Epithelial cell of proximal tubule (primary cell): ENCODE data around the gene A2ML1. TPM values are rescaled to one million over a fixed set of nuclear protein-coding genes. Genes with fewer than 3 reads are reported as not detected.

Source experiments
- DNase-seq: peaks from one replicate; pipeline ENCODE4 v3.0.0-alpha.2; 2011; ENCODE audit warnings: low read depth
- H3K4me3 ChIP-seq: 2 replicates; pipeline ENCODE4 v1.5.1; 2011; ENCODE audit warnings: low read depth, mild to moderate bottlenecking, low read length
- CTCF ChIP-seq: conservative IDR thresholded peaks from 2 replicates; pipeline ENCODE4 v1.5.1; 2012; ENCODE audit warnings: low read depth, mild to moderate bottlenecking, low read length
- total RNA-seq: library from RNA; depleted of rRNA; stranded (reverse); fragments of >200 nt; gene quantifications from 2 replicates; pipeline ENCODE4 v1.2.3, GENCODE V29; 2015

The A2ML1 gene
- total RNA-seq, 1 donor from 2014 or later = not detected

GRCh38 chr12:8903646-8904045 lies 81.2 kb downstream of the A2ML1 start:
- TF ChIP-seq CTCF = no peak
- no peak for DNase-seq
- H3K4me3 ChIP-seq = no peak overlapping the region

GRCh38 chr12:8904665-8905064 lies 82.2 kb downstream of the A2ML1 start:
- DNase-seq = no peak
- TF ChIP-seq CTCF = no peak
- H3K4me3 ChIP-seq = no peak overlapping the region

- DNase-seq = no peak
- TF ChIP-seq CTCF = no peak
- H3K4me3 ChIP-seq = no peak overlapping the region
These were observed 83.1 kb downstream of the A2ML1 start for GRCh38 chr12:8905546-8905945.

GRCh38 chr12:8906266-8907180 lies 84.1 kb downstream of the A2ML1 start:
- TF ChIP-seq CTCF = no peak
- DNase-seq = no peak
- H3K4me3 ChIP-seq = no peak overlapping the region

- H3K4me3 ChIP-seq = no peak overlapping the region
- no peak for TF ChIP-seq CTCF
- DNase-seq = no peak
These were observed 85.1 kb downstream of the A2ML1 start for GRCh38 chr12:8907513-8907912.

- no peak for TF ChIP-seq CTCF
- DNase-seq = no peak
- H3K4me3 ChIP-seq = no peak overlapping the region
These were observed 87.3 kb downstream of the A2ML1 start for GRCh38 chr12:8909752-8910151.

- TF ChIP-seq CTCF = no peak
- H3K4me3 ChIP-seq = no peak overlapping the region
- no peak for DNase-seq
These were observed 89.3 kb downstream of the A2ML1 start for GRCh38 chr12:8911606-8912268.
